Hindlimb muscle (tissue), 1 donor: ENCODE data around the gene PSMB11. TPM values are rescaled to one million over a fixed set of nuclear protein-coding genes. Genes with fewer than 3 reads are reported as not detected.
"Not testable (repeated sequence)": the region's sequence is repeated elsewhere in the genome, so short reads cannot be mapped to it uniquely, and the experiment has no call there.

Source experiments
- DNase-seq: peaks from one replicate; pipeline ENCODE4 v3.0.0-alpha.2; 2013
- polyA plus RNA-seq: library from polyadenylated mRNA; unstranded; fragments of 120-200 nt; gene quantifications from one replicate; pipeline ENCODE4 v1.2.1, GENCODE V29; 2013; ENCODE audit not compliant: insufficient read length

PSMB11 gene
- polyA plus RNA-seq, 1 donor = not detected

DNA sequence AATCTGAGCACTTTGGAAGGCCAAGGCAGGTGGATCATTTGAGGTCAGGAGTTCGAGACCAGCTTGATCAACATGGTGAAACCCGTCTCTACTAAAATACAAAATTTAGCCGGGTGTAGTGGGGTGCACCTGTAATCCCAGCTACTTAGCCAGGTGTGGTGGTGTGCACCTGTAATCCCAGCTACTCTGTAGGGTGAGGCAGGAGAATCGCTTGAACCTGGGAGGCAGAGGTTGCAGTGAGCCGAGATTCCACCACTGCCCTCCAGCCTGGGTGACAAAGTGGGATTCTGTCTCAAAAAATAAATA, 28.3 kb upstream of the PSMB11 start:
- not testable (repeated sequence) for DNase-seq

DNA sequence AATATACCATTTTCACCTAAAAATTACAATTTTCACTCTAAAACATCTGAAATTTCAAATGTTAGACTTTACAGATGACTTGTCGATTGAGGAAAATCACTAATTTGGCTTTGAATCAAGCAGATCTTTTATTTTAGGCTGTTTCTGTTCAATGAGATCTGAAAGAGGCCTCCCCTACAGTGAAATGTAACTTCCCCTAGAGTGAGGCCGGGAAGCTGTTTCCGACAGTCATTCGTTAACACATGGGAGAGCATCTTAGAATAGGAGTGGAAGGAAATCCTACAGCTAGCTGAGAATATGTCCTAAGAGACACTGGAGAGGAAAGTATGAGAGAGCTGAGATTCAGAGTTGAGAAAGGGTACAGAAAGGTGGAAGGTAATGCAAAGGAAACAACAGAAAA, 26.4 kb upstream of the PSMB11 start:
- DNase-seq = no peak

DNA sequence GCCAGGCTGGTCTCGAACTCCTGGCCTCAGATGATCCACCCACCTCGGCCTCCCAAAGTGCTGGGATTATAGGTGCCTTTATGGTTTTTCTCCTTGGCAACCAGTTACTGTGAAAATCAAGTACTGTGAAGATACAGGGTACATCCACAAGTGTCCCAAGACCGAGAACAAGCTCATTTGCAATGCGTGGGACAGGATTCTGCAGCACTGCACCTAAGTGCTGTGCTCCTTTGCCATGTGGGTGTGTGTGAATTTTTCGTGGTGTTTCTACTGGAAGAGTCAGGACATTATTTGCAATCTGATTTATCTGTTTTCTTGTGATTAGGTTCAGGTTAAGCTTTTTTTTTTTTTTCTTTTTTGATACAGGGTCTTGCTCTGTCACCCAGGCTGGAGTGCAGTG, 24.9 kb upstream of the PSMB11 start:
- DNase-seq = no peak

DNA sequence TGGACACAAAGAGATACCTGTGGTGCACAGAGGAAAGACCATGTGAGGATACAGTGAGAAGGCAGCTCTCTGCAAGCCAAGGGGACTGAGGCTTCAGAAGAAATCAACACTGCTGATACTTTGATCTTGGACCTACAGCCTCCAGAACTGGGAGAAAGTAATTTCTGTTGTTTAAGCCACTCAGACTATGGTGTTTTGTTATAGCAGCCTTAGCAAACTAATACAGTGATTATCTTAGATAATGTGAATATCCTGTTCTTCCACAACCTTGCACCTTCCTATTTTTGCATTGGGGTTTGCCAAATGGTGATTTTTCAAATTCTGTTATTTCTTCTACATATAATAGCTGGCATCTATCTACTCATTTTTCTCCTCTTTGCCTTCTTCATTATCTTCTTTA, 23.9 kb upstream of the PSMB11 start:
- DNase-seq = no peak

DNA sequence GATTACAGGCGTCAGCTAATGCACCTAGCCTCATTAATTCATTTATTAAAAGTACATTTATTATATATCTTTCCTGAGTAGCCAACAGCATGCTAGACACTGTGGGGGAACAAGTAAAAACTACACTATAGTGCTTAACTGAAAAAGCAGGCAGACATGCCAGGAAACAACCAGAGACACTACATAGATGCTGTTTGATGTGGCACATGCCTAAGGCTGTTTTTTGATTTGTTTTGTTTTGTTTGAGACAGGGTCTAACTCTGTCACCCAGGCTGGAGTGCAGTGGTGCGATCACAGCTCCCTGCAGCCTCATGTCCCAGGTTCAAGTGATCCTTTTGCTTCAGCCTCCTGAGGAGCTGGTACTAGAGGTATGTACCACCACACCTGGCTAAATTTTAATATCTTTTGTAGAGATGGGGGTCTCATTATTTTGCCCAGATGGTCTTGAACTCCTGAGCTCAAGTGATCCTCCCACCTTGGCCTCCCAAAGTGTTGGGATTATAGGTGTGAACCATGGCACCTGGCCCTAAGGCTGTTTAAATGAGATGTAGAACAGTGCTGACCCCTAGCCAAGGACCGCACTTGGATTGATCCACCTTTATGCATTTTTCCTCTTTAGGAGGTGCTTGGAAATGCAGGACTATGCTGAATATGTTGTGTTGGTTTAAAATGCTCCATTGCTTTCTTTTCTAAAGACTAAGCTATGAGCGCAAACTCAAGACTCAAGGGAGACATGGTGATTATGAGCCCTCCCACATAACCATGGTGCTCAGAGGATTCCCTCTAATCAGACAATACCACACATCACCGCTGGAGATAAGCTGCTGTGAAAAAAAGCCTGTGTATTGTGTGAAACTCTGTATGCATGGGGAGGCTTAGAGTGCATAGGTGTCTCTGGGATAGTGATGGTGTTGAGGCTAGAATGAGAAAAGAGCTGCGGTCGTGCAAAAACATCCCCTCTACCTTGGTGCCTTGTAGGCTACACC, 21.6 kb upstream of the PSMB11 start:
- DNase-seq = no peak

DNA sequence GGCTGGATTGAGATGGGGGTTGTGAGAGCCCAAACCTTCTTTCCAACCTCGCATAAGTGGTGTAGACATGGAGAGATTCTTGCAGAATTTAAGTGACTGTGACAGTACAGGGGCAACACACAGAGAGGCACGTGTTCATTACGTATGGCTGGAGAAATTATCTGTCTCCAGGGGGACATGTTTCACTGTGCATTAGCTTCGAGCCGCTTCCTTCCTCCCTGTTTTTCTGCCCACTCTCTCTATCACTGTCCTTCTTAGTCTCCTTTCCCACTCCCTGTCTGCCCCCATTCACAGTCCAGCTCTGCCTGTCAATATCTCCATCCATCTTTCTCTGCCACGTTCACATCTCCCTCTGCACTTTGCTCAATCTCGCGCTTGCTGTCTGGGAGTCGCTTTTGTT, 20.6 kb upstream of the PSMB11 start:
- no peak for DNase-seq

DNA sequence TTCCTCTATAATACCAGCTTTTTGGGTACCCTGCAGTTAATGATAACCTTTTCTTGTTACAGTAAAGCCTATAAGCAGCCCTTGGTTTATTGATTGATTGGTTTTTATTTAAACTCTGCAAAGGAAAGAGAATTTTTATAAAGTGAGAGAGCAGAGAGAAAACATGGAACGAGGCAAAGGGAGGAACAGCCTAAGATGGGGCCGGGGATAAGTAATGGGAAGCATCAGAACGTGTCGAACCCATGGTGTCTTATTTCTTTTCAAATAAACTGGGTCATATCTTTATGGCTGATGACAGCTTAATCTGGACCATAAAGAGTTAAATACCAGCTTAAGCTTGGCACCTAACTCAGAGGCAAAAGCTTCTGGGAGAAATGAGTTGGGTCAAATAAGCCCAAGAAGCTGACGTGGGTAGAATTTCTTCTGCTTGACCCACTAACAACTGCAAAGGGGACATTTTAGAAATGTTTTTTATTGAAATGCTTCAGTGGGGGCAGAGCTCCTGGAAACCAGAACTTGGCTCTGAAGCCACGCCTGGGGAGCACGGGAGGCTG, 20.0 kb upstream of the PSMB11 start:
- DNase-seq = no peak

DNA sequence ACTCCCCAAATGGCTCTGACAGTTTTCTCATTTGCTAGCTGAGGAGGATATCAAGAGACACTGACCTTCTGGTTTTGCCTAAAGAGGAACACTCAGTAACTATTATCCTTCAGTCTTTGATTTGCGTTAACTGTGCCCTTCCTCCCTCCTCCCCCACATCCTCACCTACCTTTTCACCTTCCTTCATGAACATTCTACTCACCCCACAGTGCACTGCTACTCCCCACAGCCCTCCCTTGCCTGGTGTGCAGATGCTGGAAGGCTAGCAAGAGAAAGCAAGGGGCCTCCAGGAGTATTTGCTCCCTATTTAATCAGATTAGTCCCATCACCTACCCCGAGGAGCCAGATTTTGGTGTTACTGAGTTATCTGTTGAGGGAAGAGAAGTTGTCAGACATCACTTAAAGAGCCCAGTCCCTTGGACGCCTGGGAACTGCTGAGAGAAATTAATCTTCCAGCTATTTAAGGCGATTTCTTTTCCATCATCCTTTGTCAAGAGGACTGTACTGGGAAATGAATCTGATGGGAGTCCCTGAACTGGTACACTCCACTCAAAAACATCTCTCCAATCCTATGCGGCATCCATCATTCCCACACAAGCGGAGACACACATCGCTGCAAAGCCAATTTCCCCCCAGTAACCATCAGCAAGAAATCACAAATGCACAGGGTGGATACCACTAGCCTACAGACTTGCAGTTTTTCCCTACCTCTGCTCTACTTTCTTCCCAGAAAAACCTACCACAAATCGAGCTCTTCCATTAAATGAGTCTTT, 18.8 kb upstream of the PSMB11 start:
- no peak for DNase-seq

DNA sequence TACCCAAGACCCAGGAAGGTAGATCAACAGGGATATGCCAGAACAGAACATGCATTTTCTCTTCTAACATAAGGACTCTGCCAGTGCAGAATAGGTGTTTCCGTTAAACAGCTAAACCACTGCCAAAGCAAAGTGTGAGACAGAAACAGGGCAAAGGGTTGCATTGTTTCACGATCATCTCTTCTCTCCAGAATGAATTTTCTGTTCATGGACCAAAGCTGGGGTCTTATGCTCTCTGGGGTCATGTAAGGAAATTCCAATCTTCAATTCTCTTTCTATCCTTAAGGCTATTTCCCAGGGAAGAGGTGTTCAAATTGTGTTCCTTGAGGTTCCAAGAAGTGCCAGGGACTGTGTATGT, 18.2 kb upstream of the PSMB11 start:
- no peak for DNase-seq

DNA sequence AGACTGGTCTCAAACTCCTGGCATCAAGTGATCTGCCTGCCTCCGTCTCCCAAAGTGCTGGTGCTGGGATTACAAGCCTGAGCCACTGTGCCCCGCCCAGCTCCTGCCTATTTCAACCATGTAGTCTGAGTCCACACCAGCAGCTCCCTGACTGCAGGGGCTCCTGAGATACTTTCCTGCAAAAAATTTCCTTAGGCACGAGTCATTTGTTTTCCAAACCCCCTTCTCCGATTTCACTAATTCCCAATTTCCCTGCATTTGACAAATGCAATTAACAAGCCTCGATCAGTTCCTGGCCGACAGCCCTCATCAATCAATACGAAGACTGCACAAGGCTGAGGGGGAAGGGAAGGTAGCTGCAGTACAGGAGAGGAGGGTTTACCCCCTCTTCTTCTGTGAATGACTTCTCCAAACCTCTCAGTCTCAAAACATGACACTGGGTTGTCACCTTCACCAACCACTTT, 17.4 kb upstream of the PSMB11 start:
- DNase-seq = no peak

DNA sequence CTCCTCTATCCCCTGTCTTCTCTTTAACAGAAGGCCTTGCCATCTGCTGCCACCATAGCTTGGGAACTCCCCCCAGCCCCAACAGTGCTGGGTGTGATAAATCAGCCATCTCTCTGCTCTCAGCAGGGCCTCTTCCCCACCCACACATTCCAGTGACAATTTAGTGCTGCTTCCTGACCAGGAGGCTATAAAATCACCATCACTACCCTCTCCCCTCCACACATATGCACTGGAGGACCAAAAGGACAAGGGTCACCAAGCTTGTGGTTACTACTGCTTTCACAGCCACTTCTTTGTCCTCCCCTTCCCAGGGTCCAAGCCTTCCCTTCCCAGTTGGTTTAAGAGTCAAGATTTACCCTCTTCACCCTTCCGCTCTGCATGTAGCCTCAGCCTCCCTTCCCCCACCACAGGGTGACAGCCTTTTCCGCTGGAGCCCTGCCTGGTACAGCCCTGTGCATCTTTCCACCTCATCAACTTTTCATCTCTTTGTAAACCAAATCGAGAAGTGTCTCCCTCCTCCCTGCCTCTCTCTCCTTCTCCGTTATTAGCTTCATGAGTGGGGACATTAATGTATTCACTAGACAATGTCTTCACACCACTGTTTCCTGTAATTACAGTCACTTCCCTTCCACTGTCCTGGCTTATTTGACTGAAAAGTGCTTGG, 16.7 kb upstream of the PSMB11 start:
- no peak for DNase-seq

DNA sequence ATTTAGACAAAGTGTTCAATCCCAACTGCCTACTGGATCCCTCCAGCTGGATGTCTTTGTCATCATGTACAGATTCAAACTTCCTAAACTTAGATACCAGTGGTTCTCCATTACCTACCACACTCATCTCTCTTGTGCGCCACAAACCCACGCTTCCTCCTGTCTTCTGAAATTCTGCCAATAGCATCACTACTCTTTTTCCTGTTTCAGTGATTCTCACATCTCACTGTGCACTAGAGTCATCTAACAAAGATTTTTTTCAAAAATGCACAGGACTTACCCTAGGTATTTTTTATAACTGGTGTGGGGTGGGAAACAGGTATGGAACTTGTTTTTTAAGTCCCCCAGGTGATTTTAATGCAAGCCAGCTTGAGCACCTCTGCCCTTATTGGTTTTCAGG, 13.2 kb upstream of the PSMB11 start:
- no peak for DNase-seq

DNA sequence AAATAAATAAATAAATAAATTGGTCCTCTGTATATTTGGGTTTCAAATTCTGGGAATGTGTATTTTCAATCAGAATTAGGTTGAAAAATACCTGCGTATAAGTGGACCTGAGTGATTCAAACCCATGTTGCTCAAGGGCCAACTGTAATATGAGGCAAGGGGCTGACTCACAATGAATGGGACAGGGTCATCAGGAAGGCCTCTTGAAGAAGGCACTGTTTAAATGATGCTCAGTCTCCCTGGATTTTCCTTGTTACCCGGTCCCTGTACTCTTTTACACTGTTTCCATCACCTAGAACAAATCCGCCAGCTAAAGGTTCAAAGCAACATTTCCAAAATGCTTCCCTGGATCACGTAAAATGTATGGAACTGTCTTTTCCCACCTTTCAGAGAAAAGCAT, 11.1 kb upstream of the PSMB11 start:
- DNase-seq = no peak

DNA sequence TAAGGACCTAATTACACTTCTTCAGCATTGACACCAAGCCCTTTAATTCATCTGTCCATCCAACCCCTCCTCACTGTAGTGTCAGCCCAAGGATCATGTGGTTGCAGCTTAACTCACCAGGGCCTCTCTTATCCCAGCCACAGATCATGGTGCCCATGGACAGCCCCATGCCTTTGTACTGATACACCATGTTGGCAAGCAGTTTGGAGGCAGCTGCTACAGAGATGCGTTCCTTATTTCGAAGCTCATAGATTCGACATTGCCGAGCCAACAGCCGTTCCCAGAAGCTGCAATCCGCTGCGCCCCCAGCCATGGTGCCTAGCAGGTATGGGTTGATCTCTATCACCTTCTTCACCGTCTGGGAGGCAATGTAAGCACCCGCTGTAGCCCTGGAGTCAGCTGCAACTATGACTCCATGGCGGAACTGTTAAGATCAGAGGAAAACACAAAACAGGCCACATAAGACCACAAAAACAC, 8.7 kb upstream of the PSMB11 start:
- DNase-seq = no peak

DNA sequence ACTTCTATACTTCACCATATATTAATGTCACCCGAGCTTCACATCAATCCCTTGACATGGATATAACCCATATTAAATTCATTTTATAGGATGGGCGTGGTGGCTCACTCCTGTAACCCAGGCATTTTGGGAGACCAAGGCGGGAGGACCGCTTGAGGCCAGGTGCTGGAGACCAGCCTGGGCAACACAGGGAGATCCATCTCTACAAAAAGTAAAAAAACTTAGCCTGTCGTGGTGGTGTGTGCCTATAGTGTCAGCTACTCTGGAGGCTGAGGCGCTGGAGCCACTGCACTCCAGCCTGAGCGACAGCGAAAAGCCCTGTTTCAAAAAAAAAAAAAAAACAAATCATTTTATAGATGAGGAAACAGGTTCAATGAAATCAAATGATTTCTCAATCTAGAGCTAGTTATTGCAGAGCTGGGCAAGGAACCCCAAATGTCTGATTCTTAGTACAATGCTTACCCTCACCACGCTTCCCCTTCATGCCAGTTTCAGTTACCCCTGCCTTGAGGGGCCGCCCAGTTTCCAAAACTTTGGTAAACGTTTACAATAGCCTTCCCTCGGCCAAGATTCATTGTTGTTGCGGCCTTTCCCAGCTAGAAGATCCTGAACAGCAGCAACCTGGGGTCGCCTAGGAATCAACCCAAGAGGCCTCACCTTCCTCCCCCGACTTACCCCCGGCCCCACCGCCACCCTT, 8.1 kb upstream of the PSMB11 start:
- no peak for DNase-seq

DNA sequence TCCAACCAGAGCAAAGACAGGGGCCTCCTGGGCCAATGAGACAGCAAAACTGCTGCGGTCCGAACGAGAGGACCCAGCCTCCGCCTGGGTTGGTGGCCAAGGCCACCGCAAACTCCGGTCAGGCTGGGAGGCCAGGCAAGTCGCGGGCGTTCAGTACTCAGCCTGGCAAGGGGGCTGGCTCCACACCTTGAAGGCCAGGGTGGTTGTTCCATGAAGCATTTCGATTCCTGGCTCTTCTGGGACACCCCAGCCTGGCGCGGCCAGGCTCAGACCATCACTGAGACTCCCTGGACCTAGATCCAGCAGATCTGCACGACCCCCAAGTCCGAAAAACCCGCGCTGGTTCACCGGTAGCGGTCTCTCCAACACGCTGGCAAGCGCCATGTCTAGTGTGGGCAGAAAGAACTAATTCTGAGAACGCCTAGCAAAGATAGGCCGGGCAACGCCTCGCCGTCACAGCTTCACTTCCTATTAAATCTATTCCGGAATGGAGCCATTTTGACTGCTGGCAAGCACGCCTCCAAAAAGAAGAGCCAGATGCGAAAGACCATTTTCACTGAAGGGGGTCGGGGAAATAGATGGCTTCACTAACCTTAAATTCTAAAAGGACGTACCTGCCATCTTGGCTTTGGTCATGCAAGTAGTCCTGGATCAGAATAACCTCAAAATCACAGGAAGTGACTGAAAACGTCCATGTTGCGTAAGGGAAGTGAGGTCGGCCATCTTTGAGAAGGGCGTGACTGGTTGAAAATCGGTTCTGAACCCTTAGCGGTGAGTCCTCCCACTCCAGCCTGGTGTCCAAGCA, 7.3 kb upstream of the PSMB11 start, which contains the start of gene PSMB5:
TSS of gene PSMB5 (minus strand) at position 403 of the 805 bp plus-strand sequence. CDS start at position 384, 19 bp downstream.
- peak; percentile 94 for DNase-seq

DNA sequence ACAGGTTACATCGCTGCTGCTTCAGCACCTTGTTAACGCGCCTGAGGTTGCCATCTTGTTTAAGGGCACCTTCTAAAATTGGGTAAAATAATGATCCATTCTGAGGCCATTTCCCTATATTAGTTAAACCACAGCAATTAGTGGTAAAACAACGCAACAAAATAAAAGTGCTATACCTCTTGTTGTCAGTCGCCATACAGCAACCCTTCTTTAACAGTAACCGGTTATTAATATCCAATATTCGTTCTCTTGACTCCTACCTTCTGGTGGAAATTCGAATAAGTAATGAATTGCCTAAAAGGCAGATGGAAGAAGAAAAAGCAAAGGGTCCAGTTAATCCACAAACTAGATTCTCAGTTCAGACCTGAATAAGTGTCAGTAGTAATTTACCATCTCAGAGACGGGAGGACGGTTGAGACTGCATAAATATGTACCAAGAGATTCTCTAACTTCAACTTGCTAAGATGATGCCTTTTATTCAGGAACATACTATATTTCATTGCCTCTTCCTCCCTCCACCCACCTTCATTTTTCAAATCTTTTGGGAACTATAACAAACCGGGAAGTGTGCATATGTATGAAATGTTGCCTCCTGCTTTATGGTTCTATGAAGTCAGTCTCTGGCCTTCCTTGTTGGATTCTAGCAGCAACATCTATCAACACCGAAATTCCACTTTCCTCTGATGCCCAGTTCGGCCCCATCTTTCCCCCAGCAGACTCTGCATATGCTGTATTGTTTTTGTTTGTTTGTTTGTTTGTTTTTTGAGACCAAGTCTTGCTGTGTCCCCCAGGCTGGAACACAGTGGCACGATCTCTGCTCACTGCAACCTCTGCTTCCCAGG, 6.5 kb upstream of the PSMB11 start:
- no peak for DNase-seq

DNA sequence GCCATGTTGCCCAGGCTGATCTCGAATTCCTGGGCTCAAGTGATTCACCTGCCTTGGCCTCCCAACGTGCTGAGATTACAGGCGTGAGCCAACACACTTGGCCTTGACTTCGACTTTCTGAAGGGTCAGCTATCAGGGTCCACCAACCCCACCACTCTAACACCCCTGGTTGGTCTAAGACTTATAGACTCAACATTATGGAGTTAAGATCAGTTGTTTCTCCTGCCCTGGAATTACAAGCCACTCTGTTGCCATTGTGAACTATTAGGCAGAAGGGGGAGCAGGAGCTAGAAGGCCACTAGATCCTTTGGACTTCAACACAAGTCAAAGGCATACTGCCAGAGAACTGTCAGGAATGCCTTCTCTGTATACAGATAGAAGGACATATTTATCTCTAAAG, 1.9 kb upstream of the PSMB11 start:
- DNase-seq = no peak

DNA sequence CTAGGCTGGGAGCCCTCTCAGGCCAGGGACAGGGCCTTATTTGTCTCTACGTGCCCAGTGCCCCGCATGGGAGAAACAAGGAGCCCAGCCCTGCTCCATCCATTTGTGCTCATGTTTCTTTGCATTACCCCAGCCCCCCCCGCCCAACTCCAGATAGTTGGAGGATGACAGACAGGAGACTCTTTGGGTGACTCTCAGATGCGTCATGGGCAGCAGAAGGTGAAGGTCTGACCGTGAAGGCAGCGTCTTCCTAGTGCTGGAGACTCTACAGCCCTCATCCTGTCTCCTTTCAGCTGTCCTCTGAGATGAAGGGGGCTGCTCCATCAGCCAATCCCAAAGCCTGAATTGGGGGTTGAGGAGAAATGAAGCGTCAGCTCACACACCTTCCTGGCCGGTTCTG, 283 bp upstream of the PSMB11 start:
- no peak for DNase-seq

DNA sequence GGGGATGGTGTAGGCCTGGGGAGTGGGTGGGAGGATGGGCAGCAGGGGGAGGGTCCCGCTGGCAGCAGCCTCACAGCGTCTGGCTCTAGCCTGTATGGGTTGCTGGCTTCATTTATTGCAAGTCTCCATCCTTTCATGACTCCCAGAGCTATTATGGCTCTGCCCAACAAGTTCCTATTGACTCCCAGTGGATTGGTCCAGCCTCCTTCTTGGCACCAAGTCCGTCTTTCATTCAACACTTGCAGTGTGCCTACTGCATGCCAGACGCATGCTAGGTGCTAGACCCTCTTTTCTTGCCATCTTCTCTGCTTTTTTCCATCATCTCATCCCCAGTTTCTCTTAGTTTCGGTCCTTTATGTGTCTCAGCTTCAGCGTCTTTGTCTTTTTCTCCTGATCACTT, 1.1 kb downstream of the PSMB11 start:
- DNase-seq = no peak
